NB4 (cell line): ENCODE results near the gene PPP6R1.

ENCODE experiments used
- CTCF ChIP-seq: IDR thresholded peaks from one replicate; pipeline ENCODE4 v1.5.1; 2012; ENCODE audit warnings: low read depth, low read length
- MAX ChIP-seq: IDR thresholded peaks from 2 replicates; pipeline ENCODE4 v1.6.1; 2011; ENCODE audit warnings: low read depth, low read length
- MYC ChIP-seq: IDR thresholded peaks from 2 replicates; pipeline ENCODE4 v1.6.1; 2011; ENCODE audit warnings: low read depth, low read length

- TF ChIP-seq MAX (no peak), CTCF (no peak), MYC (no peak)
Measured at GRCh38 chr19:55264531-55264930, 5.7 kb upstream of the PPP6R1 start.
